Measurements from ENCODE around the gene ZSCAN10. TPM values are rescaled to one million over a fixed set of nuclear protein-coding genes. Genes with fewer than 3 reads are reported as not detected.

The ZSCAN10 gene
- total and polyA plus RNA-seq, 2 of the 13 experiments (the other 11 are each of a cell fraction or from before 2014, with no cell fraction given) = not detected

DNA sequence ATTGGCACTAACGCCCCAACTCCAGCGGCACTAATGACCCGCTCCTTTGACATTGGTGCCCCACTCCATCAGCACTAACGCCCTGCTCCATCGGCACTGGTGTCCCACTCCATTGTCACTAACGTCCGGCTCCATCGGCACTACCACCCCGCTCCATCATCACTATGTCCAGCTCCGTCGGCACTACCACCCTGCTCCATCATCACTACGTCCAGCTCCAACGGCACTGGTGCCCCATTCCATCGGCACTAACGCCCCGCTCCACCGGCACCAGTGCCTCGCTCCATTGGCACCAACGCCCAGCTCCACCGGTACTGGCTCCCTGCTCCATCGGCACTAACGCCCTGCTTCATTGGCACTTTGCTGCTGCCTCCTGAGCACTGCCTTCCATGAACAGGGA is 43.2 kb upstream of the ZSCAN10 start:
- Histone ChIP-seq H3K27ac (ENCODE audit: extremely low read length, insufficient read depth, low read length) (no peak overlapping the region), H3K4me2 (ENCODE audit: low read depth, low read length) (no peak overlapping the region), H3K36me3 (replicated peaks in 1 of 2; ENCODE audit: control insufficient read depth in 1 of 2, insufficient read depth in 2 of 2, low read length in 2 of 2) (no peaks in the 10 kb centered on the region), H4K20me1 (ENCODE audit: insufficient read depth, low read length) (no peaks in the 10 kb centered on the region), H3K79me2 (ENCODE audit: insufficient read depth, low read length) (no peaks in the 10 kb centered on the region), H3K4me1 (ENCODE audit: insufficient read depth, low read length) (peaks cover 40% of the 10 kb centered on the region), H2AFZ (ENCODE audit: low read length) (no peak overlapping the region), H3K9me3 (ENCODE audit: low read length) (no peaks in the 10 kb centered on the region), H3K27me3 (ENCODE audit: control insufficient read depth in 1 of 2, insufficient read depth in 2 of 2, low read length in 2 of 2) (peaks cover 0 to 8% of the 10 kb centered on the region in 2 experiments; a peak in 1 of 5 replicates), H3K4me3 (replicated peaks in 1 of 3; ENCODE audit: insufficient read depth in 1 of 3, low read depth in 2 of 3, low read length in 3 of 3) (no peak overlapping the region), H3K9ac (ENCODE audit: insufficient read depth, low read depth, low read length) (no peak overlapping the region)
- FAIRE-seq (no peak), DNase-seq (ENCODE audit: low spot score) (no peak), ATAC-seq (no peak)
- TF ChIP-seq ZNF567 (CRISPR knock-in tag; IDR thresholded peaks at IDR 0.05; ENCODE audit: borderline replicate concordance) = no peak
- no peak for TF ChIP-seq CHD4 (IDR thresholded peaks at IDR 0.05; ENCODE audit: borderline replicate concordance, low read length)
- TF ChIP-seq EHMT2 (IDR thresholded peaks at IDR 0.05; ENCODE audit: borderline replicate concordance, low read depth, low read length) = no peak
- no peak for TF ChIP-seq SOX13 (IDR thresholded peaks at IDR 0.05)
- TF ChIP-seq SOX13 (CRISPR knock-in tag; conservative IDR thresholded peaks at IDR 0.05 in 1 of 2, IDR thresholded peaks at IDR 0.05 in 1 of 2) = no peak
- TF ChIP-seq ZNF350 (CRISPR knock-in tag; IDR thresholded peaks at IDR 0.05; ENCODE audit: borderline replicate concordance, low read depth) = no peak
- TF ChIP-seq ZFP36L2 (CRISPR knock-in tag; IDR thresholded peaks at IDR 0.05) = no peak
- no peak for TF ChIP-seq ATAD3A (CRISPR knock-in tag; IDR thresholded peaks at IDR 0.05)
- TF ChIP-seq MAZ (IDR thresholded peaks at IDR 0.05; ENCODE audit: borderline replicate concordance, low read depth, low read length) = no peak
- no peak for TF ChIP-seq MAZ (CRISPR knock-in tag; IDR thresholded peaks at IDR 0.05; ENCODE audit: low read depth)
- no peak for TF ChIP-seq MATR3 (CRISPR knock-in tag; IDR thresholded peaks at IDR 0.05)
- no peak for TF ChIP-seq ZNF326 (CRISPR knock-in tag; IDR thresholded peaks at IDR 0.05; ENCODE audit: borderline replicate concordance)
- TF ChIP-seq, protein P1, sequence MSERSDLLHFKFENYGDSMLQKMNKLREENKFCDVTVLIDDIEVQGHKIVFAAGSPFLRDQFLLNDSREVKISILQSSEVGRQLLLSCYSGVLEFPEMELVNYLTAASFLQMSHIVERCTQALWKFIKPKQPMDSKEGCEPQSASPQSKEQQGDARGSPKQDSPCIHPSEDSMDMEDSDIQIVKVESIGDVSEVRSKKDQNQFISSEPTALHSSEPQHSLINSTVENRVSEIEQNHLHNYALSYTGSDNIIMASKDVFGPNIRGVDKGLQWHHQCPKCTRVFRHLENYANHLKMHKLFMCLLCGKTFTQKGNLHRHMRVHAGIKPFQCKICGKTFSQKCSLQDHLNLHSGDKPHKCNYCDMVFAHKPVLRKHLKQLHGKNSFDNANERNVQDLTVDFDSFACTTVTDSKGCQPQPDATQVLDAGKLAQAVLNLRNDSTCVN (CRISPR knock-in tag; IDR thresholded peaks at IDR 0.05; ENCODE audit: borderline replicate concordance) = no peak
- TF ChIP-seq ZNF75D (CRISPR knock-in tag; IDR thresholded peaks at IDR 0.05; ENCODE audit: borderline replicate concordance) = no peak
- no peak for TF ChIP-seq ZNF143 (CRISPR knock-in tag; IDR thresholded peaks at IDR 0.05)
- intact Hi-C loops (cut with micrococcal nuclease; ENCODE audit: unreplicated experiment) = no loop called here
- no TSS peak for BruUV-seq (replicated peaks)
- POLR2A ChIA-PET = no interaction called here
- 93% methylated on average over 22 of the region's 22 CpGs for WGBS (ENCODE audit: low lambda C conversion rate)
- CTCF ChIA-PET (ENCODE audit: low intra/inter-chr PET ratio, low total read pairs) = no interaction called here
- in situ Hi-C loops (cut with HindIII; ENCODE audit: extremely low pct_ligation_motif_present, low pct_unique_long_range_greater_than_20kb) = no loop called here
